ENCODE results near the gene HAPLN3.

The HAPLN3 gene

GRCh38 chr15:88911766-88912118 lies 16.4 kb upstream of the HAPLN3 start:
- Histone ChIP-seq H3K4me1 (ENCODE audit: control insufficient read depth, insufficient read depth, low read length) (peaks cover 15% of the 10 kb centered on the region), H3K36me3 (ENCODE audit: control insufficient read depth, insufficient read depth, low read length) (peaks cover 35% of the 10 kb centered on the region), H3K4me3 (ENCODE audit: low read length) (peak overlapping the region; percentile 82; the same call in 1 of the 2 replicates), H3K27ac (ENCODE audit: low read length) (no peak overlapping the region), H3K9me3 (ENCODE audit: control insufficient read depth, insufficient read depth, low read length) (no peaks in the 10 kb centered on the region), H3K27me3 (ENCODE audit: control insufficient read depth, insufficient read depth, low read length) (no peaks in the 10 kb centered on the region)
- WGBS (ENCODE audit: insufficient coverage, insufficient read length) = no CpG with 5 or more reads among the region's 5 CpGs
- no peak for DNase-seq (ENCODE audit: low read depth, low spot score)

DNA sequence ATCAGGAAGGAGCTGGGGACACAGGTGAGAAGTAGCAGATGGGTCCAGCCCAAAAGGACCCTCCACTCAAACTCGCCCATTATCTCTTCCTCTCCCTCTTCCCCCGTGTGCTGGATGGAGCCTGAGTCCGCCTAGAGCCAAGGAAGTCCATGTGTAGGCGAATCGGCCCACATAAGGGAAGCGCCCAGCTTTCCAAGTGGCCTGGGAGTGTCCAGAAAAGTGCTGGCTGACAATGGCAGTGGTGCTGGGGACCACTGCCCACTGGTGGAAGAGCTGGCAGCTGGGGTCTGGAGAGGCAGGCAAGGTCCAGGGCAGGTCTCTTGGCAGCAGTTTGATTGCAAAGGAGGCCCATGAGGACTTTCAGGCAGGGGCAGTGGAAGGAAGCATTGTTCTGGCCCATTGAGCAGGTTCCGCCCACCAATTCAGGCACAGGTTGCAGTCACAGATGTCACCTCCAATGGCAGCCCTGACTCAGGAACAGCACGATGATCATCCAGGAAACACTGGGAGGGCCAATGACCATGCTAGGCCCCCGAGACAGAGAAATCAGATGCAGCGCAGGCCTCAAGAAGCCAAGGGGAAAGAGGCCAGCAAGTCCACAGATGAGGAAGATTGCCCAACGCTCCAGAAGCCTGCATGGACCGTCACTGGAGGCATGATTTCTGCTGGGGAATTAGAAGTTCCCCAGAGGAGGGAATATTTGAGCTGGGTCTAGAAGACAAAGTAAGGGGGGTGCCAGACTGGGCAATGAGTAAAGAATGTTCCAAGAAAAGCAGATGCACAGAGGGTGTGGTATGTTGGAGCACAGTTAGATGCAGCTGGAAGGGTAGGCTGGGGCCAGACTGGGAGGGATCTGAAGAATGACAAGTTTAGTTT lies 14.8 kb upstream of the HAPLN3 start:
- peaks cover 15% of the 10 kb centered on the region for H3K4me1 ChIP-seq (ENCODE audit: control insufficient read depth, insufficient read depth, low read length)
- H3K9me3 ChIP-seq (ENCODE audit: control insufficient read depth, insufficient read depth, low read length) = no peaks in the 10 kb centered on the region
- H3K4me3 ChIP-seq (ENCODE audit: low read length) = no peak overlapping the region
- DNase-seq (ENCODE audit: low read depth, low spot score) = no peak
- no peaks in the 10 kb centered on the region for H3K27me3 ChIP-seq (ENCODE audit: control insufficient read depth, insufficient read depth, low read length)
- peaks cover 50% of the 10 kb centered on the region for H3K36me3 ChIP-seq (ENCODE audit: control insufficient read depth, insufficient read depth, low read length)
- WGBS (ENCODE audit: insufficient coverage, insufficient read length) = no CpG with 5 or more reads among the region's 12 CpGs
- no peak overlapping the region for H3K27ac ChIP-seq (ENCODE audit: low read length)

DNA sequence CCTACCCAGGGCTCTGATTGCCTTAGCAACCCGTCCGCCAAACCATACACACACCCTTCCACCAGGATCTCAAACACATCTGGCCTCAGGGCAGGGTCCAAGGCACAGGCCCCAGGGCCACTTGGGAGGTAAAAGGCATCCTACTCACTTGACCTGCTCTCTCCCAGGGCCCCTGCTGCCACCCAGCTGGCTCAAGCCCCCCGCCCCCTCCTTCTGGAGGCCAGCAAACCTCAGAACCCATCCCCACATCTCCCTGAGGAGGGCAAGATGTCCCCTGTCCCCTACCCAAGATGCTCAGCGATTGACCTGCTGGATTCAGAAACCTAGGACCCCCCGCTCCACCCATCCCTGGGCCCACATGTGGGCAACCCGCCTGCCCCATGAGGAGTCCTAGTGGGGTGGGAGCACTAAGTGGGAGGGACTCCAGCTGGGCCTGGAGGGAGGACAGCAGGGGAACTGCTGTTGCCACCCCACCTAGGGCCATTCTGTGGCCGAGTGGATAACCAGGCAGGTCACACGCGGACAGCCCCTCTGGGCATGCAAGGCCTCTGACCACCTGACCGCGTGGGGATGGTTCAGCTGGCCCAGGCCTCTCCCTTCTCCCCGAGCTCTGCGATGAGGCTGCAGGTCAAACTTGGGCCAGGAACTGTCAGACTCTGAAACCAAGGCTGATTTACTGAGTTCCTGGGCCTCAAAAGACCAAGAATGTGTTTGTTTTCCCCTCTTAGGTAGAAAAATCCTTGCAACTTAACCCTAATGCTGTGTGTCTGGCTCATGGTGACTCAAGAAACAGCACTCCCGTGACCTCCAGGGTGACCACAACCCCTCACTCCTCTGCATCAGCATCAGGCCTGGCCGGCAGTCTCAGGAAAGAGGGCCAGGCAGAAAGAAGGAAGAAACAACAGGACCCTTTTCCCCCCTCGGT lies 13.6 kb upstream of the HAPLN3 start:
- H3K36me3 ChIP-seq (ENCODE audit: control insufficient read depth, insufficient read depth, low read length) = peaks cover 57% of the 10 kb centered on the region
- H3K4me1 ChIP-seq (ENCODE audit: control insufficient read depth, insufficient read depth, low read length) = peaks cover 15% of the 10 kb centered on the region
- DNase-seq (ENCODE audit: low read depth, low spot score) = no peak
- no peak overlapping the region for H3K27ac ChIP-seq (ENCODE audit: low read length)
- no peak overlapping the region for H3K4me3 ChIP-seq (ENCODE audit: low read length)
- H3K9me3 ChIP-seq (ENCODE audit: control insufficient read depth, insufficient read depth, low read length) = no peaks in the 10 kb centered on the region
- WGBS (ENCODE audit: insufficient coverage, insufficient read length) = no CpG with 5 or more reads among the region's 16 CpGs
- H3K27me3 ChIP-seq (ENCODE audit: control insufficient read depth, insufficient read depth, low read length) = no peaks in the 10 kb centered on the region

DNA sequence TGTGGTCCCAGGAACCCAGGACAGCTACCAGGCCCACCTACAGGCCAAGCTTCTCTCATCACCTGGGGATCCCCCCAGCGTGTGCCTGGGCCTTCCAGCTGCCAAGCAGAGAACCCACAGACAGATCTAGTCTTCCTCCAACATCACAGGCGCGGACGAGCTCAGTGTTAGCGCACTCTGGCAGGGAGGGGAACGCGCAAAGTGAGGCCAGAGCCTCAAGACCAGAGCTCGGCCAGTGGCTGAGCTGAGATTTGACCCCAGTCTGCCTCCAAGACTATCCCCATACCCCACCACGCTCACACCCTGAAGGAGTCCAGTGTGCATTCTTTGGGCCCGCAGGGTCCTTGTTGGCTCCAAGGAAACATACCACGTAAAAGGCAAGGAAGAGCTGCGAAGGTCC lies 12.8 kb upstream of the HAPLN3 start:
- DNase-seq (ENCODE audit: low read depth, low spot score) = no peak
- Histone ChIP-seq H3K27ac (ENCODE audit: low read length) (no peak overlapping the region), H3K27me3 (ENCODE audit: control insufficient read depth, insufficient read depth, low read length) (no peaks in the 10 kb centered on the region), H3K4me3 (ENCODE audit: low read length) (no peak overlapping the region), H3K36me3 (ENCODE audit: control insufficient read depth, insufficient read depth, low read length) (peaks cover 61% of the 10 kb centered on the region), H3K9me3 (ENCODE audit: control insufficient read depth, insufficient read depth, low read length) (no peaks in the 10 kb centered on the region), H3K4me1 (ENCODE audit: control insufficient read depth, insufficient read depth, low read length) (peaks cover 14% of the 10 kb centered on the region)
- no CpG with 5 or more reads among the region's 12 CpGs for WGBS (ENCODE audit: insufficient coverage, insufficient read length)

DNA sequence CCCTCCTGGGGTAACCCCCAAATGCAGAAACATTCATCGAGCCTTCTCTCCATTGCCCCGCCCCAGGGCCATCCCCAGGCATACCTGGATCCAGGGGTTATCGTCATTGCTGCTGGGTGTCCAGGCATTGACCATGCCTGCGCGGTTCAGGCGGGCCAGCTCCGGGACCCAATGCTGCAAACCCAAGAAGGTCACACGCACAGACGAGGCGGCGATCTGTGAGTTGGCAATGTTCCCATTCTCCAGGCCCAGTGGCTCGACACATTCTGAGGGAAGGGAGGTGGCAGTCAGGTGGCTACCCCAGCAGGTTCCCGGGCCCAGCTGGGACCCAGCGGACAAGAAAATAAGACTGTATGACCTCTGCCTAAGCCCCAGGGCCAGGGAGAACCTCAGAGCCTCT lies 11.8 kb upstream of the HAPLN3 start:
- no peak for DNase-seq (ENCODE audit: low read depth, low spot score)
- Histone ChIP-seq H3K36me3 (ENCODE audit: control insufficient read depth, insufficient read depth, low read length) (peaks cover 71% of the 10 kb centered on the region), H3K9me3 (ENCODE audit: control insufficient read depth, insufficient read depth, low read length) (no peaks in the 10 kb centered on the region), H3K27me3 (ENCODE audit: control insufficient read depth, insufficient read depth, low read length) (no peaks in the 10 kb centered on the region), H3K4me3 (ENCODE audit: low read length) (no peak overlapping the region), H3K4me1 (ENCODE audit: control insufficient read depth, insufficient read depth, low read length) (peaks cover 14% of the 10 kb centered on the region), H3K27ac (ENCODE audit: low read length) (no peak overlapping the region)
- WGBS (ENCODE audit: insufficient coverage, insufficient read length) = no CpG with 5 or more reads among the region's 14 CpGs

DNA sequence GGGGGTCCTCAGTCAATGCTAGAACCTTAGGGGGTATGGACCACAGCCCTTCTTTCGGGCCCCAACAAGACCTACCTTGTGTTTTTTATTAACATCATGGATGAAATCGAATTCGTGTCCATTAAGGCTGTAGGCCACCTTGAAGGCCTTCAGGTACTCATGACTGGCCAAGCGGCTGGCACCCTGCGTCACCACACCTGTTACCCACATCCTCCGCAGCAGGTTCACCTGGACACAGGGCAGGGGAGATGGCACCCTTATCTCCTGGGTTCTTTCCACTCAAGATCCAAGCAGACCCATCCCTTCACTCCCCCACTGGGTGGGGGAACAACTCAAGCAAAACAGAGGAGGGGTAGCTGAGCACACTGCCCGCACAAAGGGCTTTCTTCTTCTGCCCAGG lies 11.2 kb upstream of the HAPLN3 start:
- Histone ChIP-seq H3K4me1 (ENCODE audit: control insufficient read depth, insufficient read depth, low read length) (peaks cover 14% of the 10 kb centered on the region), H3K4me3 (ENCODE audit: low read length) (no peak overlapping the region), H3K36me3 (ENCODE audit: control insufficient read depth, insufficient read depth, low read length) (peaks cover 75% of the 10 kb centered on the region), H3K27me3 (ENCODE audit: control insufficient read depth, insufficient read depth, low read length) (no peaks in the 10 kb centered on the region), H3K27ac (ENCODE audit: low read length) (no peak overlapping the region), H3K9me3 (ENCODE audit: control insufficient read depth, insufficient read depth, low read length) (no peaks in the 10 kb centered on the region)
- no CpG with 5 or more reads among the region's 7 CpGs for WGBS (ENCODE audit: insufficient coverage, insufficient read length)
- DNase-seq (ENCODE audit: low read depth, low spot score) = no peak

- no peaks in the 10 kb centered on the region for H3K9me3 ChIP-seq (ENCODE audit: control insufficient read depth, insufficient read depth, low read length)
- no peak overlapping the region for H3K27ac ChIP-seq (ENCODE audit: low read length)
- H3K4me1 ChIP-seq (ENCODE audit: control insufficient read depth, insufficient read depth, low read length) = peaks cover 12% of the 10 kb centered on the region
- no CpG with 5 or more reads among the region's 1 CpG for WGBS (ENCODE audit: insufficient coverage, insufficient read length)
- H3K4me3 ChIP-seq (ENCODE audit: low read length) = no peak overlapping the region
- H3K36me3 ChIP-seq (ENCODE audit: control insufficient read depth, insufficient read depth, low read length) = peaks cover 79% of the 10 kb centered on the region
- DNase-seq (ENCODE audit: low read depth, low spot score) = no peak
- H3K27me3 ChIP-seq (ENCODE audit: control insufficient read depth, insufficient read depth, low read length) = no peaks in the 10 kb centered on the region
These were observed 10.8 kb upstream of the HAPLN3 start for GRCh38 chr15:88906130-88906529.

GRCh38 chr15:88905576-88905975 lies 10.2 kb upstream of the HAPLN3 start:
- H3K4me1 ChIP-seq (ENCODE audit: control insufficient read depth, insufficient read depth, low read length) = peaks cover 10% of the 10 kb centered on the region
- no peak overlapping the region for H3K4me3 ChIP-seq (ENCODE audit: low read length)
- H3K27me3 ChIP-seq (ENCODE audit: control insufficient read depth, insufficient read depth, low read length) = no peaks in the 10 kb centered on the region
- DNase-seq (ENCODE audit: low read depth, low spot score) = no peak
- H3K9me3 ChIP-seq (ENCODE audit: control insufficient read depth, insufficient read depth, low read length) = no peaks in the 10 kb centered on the region
- peaks cover 84% of the 10 kb centered on the region for H3K36me3 ChIP-seq (ENCODE audit: control insufficient read depth, insufficient read depth, low read length)
- no CpG with 5 or more reads among the region's 11 CpGs for WGBS (ENCODE audit: insufficient coverage, insufficient read length)
- no peak overlapping the region for H3K27ac ChIP-seq (ENCODE audit: low read length)

DNA sequence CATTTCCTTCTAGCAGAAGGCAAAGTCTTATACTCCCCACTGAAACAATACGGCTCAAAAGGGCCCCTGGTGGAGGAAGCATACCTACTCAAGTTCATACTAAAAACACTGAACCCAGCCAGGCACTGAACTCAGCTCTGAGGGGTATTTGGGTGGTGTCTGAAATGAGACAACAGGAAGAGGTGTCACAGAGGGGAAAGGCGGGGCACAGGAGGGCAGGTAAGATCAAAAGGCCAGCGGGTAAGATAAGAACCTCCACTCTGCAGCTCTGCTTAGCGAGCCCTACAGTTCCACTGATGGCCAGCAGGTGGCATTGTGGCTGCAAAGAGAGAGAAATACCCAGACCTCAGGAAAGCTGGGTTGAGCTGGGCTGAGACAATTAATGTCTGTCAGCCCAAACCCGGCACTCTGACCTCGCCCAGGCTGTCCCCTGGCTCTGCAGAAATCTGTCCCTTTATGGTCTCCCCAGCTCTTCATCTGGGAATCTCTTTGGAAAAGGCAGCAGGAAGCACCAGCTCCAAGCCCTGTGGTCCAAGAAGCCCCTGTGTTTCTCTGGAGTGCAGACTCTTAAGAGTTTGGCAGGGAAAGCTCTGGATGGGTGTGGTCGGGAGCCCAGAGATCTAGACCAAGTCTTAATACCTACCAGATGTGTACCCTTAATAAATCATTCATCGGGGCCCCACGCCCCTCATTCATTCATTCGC lies 9.4 kb upstream of the HAPLN3 start:
- Histone ChIP-seq H3K27me3 (ENCODE audit: control insufficient read depth, insufficient read depth, low read length) (no peaks in the 10 kb centered on the region), H3K36me3 (ENCODE audit: control insufficient read depth, insufficient read depth, low read length) (peaks cover 84% of the 10 kb centered on the region), H3K4me1 (ENCODE audit: control insufficient read depth, insufficient read depth, low read length) (peaks cover 6% of the 10 kb centered on the region), H3K9me3 (ENCODE audit: control insufficient read depth, insufficient read depth, low read length) (no peaks in the 10 kb centered on the region), H3K4me3 (ENCODE audit: low read length) (no peak overlapping the region), H3K27ac (ENCODE audit: low read length) (no peak overlapping the region)
- no CpG with 5 or more reads among the region's 10 CpGs for WGBS (ENCODE audit: insufficient coverage, insufficient read length)
- DNase-seq (ENCODE audit: low read depth, low spot score) = peak; percentile 75

- Histone ChIP-seq H3K9me3 (ENCODE audit: control insufficient read depth, insufficient read depth, low read length) (no peaks in the 10 kb centered on the region), H3K4me3 (ENCODE audit: low read length) (no peak overlapping the region), H3K36me3 (ENCODE audit: control insufficient read depth, insufficient read depth, low read length) (peaks cover 83% of the 10 kb centered on the region), H3K4me1 (ENCODE audit: control insufficient read depth, insufficient read depth, low read length) (peaks cover 3% of the 10 kb centered on the region), H3K27me3 (ENCODE audit: control insufficient read depth, insufficient read depth, low read length) (no peaks in the 10 kb centered on the region), H3K27ac (ENCODE audit: low read length) (no peak overlapping the region)
- DNase-seq (ENCODE audit: low read depth, low spot score) = no peak
- WGBS (ENCODE audit: insufficient coverage, insufficient read length) = no CpG with 5 or more reads among the region's 2 CpGs
These were observed 8.9 kb upstream of the HAPLN3 start for GRCh38 chr15:88904257-88904623.

Data from iPS DF 6.9 (cell line).